HUES48 (cell line): ENCODE data around the gene LRBA.

Experiments used
- H3K27ac ChIP-seq: one replicate; pipeline ENCODE4 v1.7.0; 2013; ENCODE audit warnings: low read depth, low read length, inconsistent platforms
- H3K27me3 ChIP-seq: 2 replicates; pipeline ENCODE4 v1.6.1; 2013; ENCODE audit warnings: mild to moderate bottlenecking, low read length; ENCODE audit not compliant: control insufficient read depth, insufficient read depth
- H3K36me3 ChIP-seq: 2 replicates; pipeline ENCODE4 v1.6.1; 2013; ENCODE audit warnings: low read length; ENCODE audit not compliant: control insufficient read depth, insufficient read depth
- H3K4me1 ChIP-seq: 2 replicates; pipeline ENCODE4 v1.6.1; 2013; ENCODE audit warnings: mild to moderate bottlenecking, low read length; ENCODE audit not compliant: control insufficient read depth, insufficient read depth
- H3K4me3 ChIP-seq: 2 replicates; pipeline ENCODE4 v1.5.1; 2013; ENCODE audit warnings: mild to moderate bottlenecking, low read depth, low read length
- H3K9ac ChIP-seq: 2 replicates; pipeline ENCODE4 v1.6.1; 2013; ENCODE audit warnings: mild to moderate bottlenecking, low read depth, low read length, moderate library complexity
- H3K9me3 ChIP-seq: 2 replicates; pipeline ENCODE4 v1.6.1; 2013; ENCODE audit warnings: low read length; ENCODE audit not compliant: control insufficient read depth, insufficient read depth

The LRBA gene

GRCh38 chr4:150641612-150642011 lies 373.5 kb downstream of the LRBA start:
- Histone ChIP-seq H3K36me3 (no peaks in the 10 kb centered on the region), H3K27me3 (no peaks in the 10 kb centered on the region), H3K4me3 (no peak overlapping the region), H3K9me3 (no peaks in the 10 kb centered on the region), H3K9ac (no peak overlapping the region), H3K27ac (no peak overlapping the region), H3K4me1 (no peaks in the 10 kb centered on the region)

DNA sequence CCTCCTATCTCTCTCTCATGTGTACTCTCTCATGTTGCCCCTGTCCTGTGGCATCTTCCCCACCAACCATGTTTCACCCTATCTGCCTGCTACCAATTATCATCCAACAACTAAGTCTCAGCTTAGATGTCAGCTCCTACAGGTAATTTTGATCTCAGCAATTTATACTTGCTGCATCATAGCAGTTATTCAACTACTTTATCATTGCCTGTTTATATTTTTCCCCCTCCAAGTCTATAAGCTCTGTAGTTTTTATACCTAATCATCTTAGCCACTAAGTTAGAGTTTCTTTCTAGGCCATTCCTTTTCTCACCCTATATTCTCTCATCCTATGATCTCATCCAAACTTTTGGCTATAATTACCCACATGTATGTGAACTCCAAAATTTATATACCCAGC lies 382.4 kb downstream of the LRBA start:
- Histone ChIP-seq H3K9ac (no peak overlapping the region), H3K9me3 (0 out of 2 replicates have a peak, but pooled peaks cover 4% of the 10 kb centered on the region), H3K27me3 (no peaks in the 10 kb centered on the region), H3K36me3 (no peaks in the 10 kb centered on the region), H3K27ac (no peak overlapping the region), H3K4me3 (no peak overlapping the region), H3K4me1 (no peaks in the 10 kb centered on the region)

- H3K27me3 ChIP-seq: no peaks in the 10 kb centered on the region
- H3K36me3 ChIP-seq: no peaks in the 10 kb centered on the region
- H3K4me3 ChIP-seq: no peak overlapping the region
- no peak overlapping the region for H3K9ac ChIP-seq
- H3K9me3 ChIP-seq: 0 out of 2 replicates have a peak, but pooled peaks cover 4% of the 10 kb centered on the region
- H3K27ac ChIP-seq: no peak overlapping the region
- peaks cover 23% of the 10 kb centered on the region; the same call in 1 of the 2 replicates for H3K4me1 ChIP-seq
Measured at GRCh38 chr4:150628073-150628472, 387.0 kb downstream of the LRBA start.

DNA sequence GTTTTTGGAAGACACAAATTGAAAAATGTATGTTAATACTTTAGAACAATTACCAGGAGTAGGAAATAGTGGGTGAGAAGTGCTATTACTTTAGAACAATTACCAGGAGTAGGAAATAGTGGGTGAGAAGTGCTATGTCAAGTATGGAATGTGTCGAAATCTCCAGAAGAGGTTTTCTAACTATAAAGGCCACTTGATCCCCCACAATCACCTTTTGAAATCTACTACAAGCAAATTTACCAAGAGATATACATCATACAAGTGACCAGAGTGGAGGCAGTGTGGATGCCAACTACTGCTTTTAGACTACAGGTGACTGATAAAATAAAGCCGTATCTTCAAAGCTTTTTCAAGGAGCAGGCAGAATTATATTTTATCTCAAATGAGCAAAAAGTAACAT lies 390.1 kb downstream of the LRBA start:
- Histone ChIP-seq H3K27ac (no peak overlapping the region), H3K9me3 (no peaks in the 10 kb centered on the region), H3K4me3 (no peak overlapping the region), H3K36me3 (no peaks in the 10 kb centered on the region), H3K4me1 (peaks cover 26% of the 10 kb centered on the region; the same call in 1 of the 2 replicates), H3K27me3 (no peaks in the 10 kb centered on the region), H3K9ac (no peak overlapping the region)

GRCh38 chr4:150624055-150624454 lies 391.0 kb downstream of the LRBA start:
- Histone ChIP-seq H3K4me3 (no peak overlapping the region), H3K9ac (no peak overlapping the region), H3K9me3 (no peaks in the 10 kb centered on the region), H3K27me3 (no peaks in the 10 kb centered on the region), H3K4me1 (peaks cover 26% of the 10 kb centered on the region; the same call in 1 of the 2 replicates), H3K36me3 (no peaks in the 10 kb centered on the region), H3K27ac (no peak overlapping the region)

DNA sequence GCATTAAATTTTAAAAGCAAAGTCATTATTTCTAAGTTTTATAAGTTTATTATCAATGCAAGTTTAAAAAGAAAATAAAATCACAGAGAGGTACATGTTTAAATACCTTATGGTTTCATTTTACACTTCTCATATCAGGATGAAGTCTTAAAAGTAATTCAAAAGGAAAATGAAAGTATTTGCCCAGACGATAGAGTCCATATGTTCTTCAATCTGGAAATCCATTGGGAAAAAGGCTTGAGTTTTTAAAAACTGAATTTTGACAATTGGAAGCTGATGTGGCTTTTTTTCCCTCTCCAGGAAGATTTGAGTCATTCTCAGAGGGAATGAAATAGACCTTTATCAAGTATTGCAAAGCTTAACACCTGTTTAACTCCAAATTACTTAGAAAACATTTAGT lies 396.0 kb downstream of the LRBA start:
- Histone ChIP-seq H3K36me3 (no peaks in the 10 kb centered on the region), H3K4me1 (peaks cover 13% of the 10 kb centered on the region; the same call in 1 of the 2 replicates), H3K27me3 (no peaks in the 10 kb centered on the region), H3K9me3 (no peaks in the 10 kb centered on the region), H3K9ac (no peak overlapping the region), H3K27ac (no peak overlapping the region), H3K4me3 (no peak overlapping the region)

- no peaks in the 10 kb centered on the region for H3K4me1 ChIP-seq
- no peak overlapping the region for H3K27ac ChIP-seq
- no peaks in the 10 kb centered on the region for H3K9me3 ChIP-seq
- H3K27me3 ChIP-seq: no peaks in the 10 kb centered on the region
- H3K36me3 ChIP-seq: no peaks in the 10 kb centered on the region
- H3K9ac ChIP-seq: no peak overlapping the region
- no peak overlapping the region for H3K4me3 ChIP-seq
Measured at GRCh38 chr4:150609131-150609530, 406.0 kb downstream of the LRBA start.

GRCh38 chr4:150600812-150601445 lies 414.2 kb downstream of the LRBA start:
- no peaks in the 10 kb centered on the region for H3K9me3 ChIP-seq
- H3K36me3 ChIP-seq: peaks cover 8% of the 10 kb centered on the region; the same call in 1 of the 2 replicates
- H3K4me3 ChIP-seq: no peak overlapping the region
- no peak overlapping the region for H3K27ac ChIP-seq
- no peaks in the 10 kb centered on the region for H3K27me3 ChIP-seq
- H3K9ac ChIP-seq: no peak overlapping the region
- no peaks in the 10 kb centered on the region for H3K4me1 ChIP-seq

DNA sequence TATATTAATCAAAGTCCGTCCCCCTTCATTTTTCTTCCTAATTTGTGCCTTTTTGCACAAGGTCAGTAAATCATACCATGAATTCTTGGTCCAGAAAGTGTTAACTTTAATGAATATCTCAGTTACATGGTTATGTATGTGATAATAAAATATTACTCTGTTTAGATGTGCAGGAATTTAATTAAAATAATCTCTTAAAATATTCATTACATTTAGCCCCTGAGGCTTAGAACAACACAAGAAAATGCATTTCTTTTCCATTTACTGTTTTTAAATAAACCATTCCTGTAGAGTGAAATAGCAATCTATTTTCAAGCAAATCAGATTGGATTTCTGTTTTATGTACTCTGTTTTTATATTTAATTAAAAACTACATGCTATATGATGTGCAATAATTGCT lies 415.5 kb downstream of the LRBA start:
- Histone ChIP-seq H3K9me3 (no peaks in the 10 kb centered on the region), H3K9ac (no peak overlapping the region), H3K27ac (no peak overlapping the region), H3K27me3 (no peaks in the 10 kb centered on the region), H3K4me1 (no peaks in the 10 kb centered on the region), H3K36me3 (peaks cover 8% of the 10 kb centered on the region; the same call in 1 of the 2 replicates), H3K4me3 (no peak overlapping the region)

DNA sequence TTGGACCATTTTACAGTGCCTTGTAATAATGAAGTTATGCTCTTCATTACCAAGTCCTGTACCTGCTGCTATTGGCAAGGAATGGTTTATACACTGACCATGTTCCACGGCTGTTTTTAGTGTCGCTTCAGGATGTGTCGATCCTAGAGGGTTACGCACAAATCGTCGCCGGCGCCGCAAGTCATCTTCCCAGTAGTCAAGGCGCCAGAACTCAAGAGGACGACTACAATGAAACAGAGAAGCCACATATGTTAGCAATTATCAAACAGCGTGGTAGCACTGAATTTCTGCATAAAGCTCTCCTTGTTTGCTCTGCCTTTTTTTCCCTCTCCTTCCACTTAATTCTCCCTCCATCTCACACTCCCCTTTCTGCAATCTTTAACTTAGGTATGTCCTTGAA lies 416.2 kb downstream of the LRBA start:
- no peak overlapping the region for H3K4me3 ChIP-seq
- no peak overlapping the region for H3K27ac ChIP-seq
- no peaks in the 10 kb centered on the region for H3K27me3 ChIP-seq
- no peaks in the 10 kb centered on the region for H3K4me1 ChIP-seq
- H3K36me3 ChIP-seq: peaks cover 8% of the 10 kb centered on the region; the same call in 1 of the 2 replicates
- H3K9me3 ChIP-seq: no peaks in the 10 kb centered on the region
- no peak overlapping the region for H3K9ac ChIP-seq

- Histone ChIP-seq H3K27me3 (no peaks in the 10 kb centered on the region), H3K9me3 (no peaks in the 10 kb centered on the region), H3K4me3 (no peak overlapping the region), H3K9ac (no peak overlapping the region), H3K27ac (no peak overlapping the region), H3K36me3 (peaks cover 12% of the 10 kb centered on the region; the same call in 1 of the 2 replicates), H3K4me1 (peaks cover 17% of the 10 kb centered on the region)
Measured at GRCh38 chr4:150593996-150594395, 421.1 kb downstream of the LRBA start.
